ENCODE measurements around the gene GALC.

Gene GALC

DNA sequence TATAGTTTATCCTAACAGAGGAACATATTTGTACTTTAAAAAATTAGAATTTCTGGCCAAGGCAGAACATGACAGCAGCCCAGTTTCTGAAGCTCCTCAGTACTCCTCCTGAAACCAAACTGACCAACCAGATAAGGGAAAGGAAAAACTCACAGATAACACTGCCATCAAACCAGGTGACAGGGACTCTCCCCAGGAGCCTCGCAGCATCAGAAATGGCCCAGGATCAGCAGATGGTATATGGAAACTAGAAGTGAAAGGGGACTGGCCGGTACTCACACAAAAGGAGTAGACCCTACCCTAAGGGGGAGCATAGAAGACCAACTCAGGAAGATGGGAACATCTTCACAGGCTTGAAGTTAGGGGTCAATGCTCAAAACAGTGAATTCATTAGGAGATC, 22.0 kb downstream of the GALC start:
- H3K27ac ChIP-seq (replicated peaks), result no peak overlapping the region
- no peak overlapping the region for H3K4me3 ChIP-seq (replicated peaks; ENCODE audit: insufficient read depth, low read length)
- no peaks in the 10 kb centered on the region for H3K27me3 ChIP-seq (ENCODE audit: insufficient read depth, poor library complexity, severe bottlenecking)
- DNase-seq (ENCODE audit: low read depth in 1 of 2, low spot score in 1 of 2), result no peak
- no peak for TF ChIP-seq CTCF (IDR thresholded peaks at IDR 0.05; ENCODE audit: insufficient read depth, low read length)
- TF ChIP-seq GABPA (IDR thresholded peaks at IDR 0.05; ENCODE audit: low read depth), result no peak
- no peak for TF ChIP-seq SPI1 (IDR thresholded peaks at IDR 0.05; ENCODE audit: borderline replicate concordance, low read depth)

DNA sequence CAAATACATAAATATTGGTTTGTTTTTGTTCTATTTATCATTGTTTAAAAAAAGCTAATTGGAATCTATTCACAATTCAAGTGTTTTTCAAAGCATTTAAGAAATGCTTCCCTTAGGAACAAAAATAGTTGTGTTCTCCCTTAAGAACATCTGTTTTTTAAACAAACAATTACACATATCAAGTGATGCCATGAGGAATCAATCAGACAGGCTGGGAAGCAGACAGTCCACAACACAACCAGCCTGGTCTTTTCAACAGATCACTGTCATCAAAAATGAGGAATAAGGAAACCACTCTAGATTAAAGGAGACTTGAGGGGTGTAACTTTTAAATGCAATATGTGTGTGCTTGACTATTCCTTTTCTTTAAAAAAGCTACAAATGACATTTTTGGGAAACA, 25.5 kb downstream of the GALC start:
- no peak overlapping the region for H3K27ac ChIP-seq (replicated peaks)
- DNase-seq (ENCODE audit: low read depth in 1 of 2, low spot score in 1 of 2), result no peak
- TF ChIP-seq CTCF (IDR thresholded peaks at IDR 0.05; ENCODE audit: insufficient read depth, low read length) (no peak), POLR2AphosphoS5 (IDR thresholded peaks at IDR 0.05; ENCODE audit: low read depth) (no peak)
- H3K4me3 ChIP-seq (replicated peaks; ENCODE audit: insufficient read depth, low read length), result no peak overlapping the region
- no peaks in the 10 kb centered on the region for H3K27me3 ChIP-seq (ENCODE audit: insufficient read depth, poor library complexity, severe bottlenecking)

DNA sequence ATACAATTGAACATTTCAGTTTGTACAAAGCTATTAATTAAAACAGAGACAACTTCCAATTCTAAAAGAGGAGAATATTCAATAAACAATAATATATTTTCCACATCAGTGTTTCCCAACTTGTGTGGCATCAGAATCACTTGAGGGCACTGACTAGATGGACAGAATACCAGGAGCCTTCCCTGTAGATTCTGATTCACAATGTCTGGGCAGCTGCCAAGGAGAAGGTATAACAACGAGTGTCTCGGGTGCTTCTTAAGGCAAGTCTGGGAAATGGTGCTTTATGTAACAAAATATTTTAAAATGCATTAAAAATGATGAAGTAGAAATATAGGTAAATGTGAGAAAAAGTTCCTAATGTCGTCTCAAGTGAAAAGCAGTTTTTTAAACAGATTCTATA, 26.2 kb downstream of the GALC start:
- TF ChIP-seq CTCF (IDR thresholded peaks at IDR 0.05; ENCODE audit: insufficient read depth, low read length) (no peak), POLR2AphosphoS5 (IDR thresholded peaks at IDR 0.05; ENCODE audit: low read depth) (no peak), GABPA (IDR thresholded peaks at IDR 0.05; ENCODE audit: low read depth) (no peak), SPI1 (IDR thresholded peaks at IDR 0.05; ENCODE audit: borderline replicate concordance, low read depth) (no peak)
- TF ChIP-seq, protein P1, sequence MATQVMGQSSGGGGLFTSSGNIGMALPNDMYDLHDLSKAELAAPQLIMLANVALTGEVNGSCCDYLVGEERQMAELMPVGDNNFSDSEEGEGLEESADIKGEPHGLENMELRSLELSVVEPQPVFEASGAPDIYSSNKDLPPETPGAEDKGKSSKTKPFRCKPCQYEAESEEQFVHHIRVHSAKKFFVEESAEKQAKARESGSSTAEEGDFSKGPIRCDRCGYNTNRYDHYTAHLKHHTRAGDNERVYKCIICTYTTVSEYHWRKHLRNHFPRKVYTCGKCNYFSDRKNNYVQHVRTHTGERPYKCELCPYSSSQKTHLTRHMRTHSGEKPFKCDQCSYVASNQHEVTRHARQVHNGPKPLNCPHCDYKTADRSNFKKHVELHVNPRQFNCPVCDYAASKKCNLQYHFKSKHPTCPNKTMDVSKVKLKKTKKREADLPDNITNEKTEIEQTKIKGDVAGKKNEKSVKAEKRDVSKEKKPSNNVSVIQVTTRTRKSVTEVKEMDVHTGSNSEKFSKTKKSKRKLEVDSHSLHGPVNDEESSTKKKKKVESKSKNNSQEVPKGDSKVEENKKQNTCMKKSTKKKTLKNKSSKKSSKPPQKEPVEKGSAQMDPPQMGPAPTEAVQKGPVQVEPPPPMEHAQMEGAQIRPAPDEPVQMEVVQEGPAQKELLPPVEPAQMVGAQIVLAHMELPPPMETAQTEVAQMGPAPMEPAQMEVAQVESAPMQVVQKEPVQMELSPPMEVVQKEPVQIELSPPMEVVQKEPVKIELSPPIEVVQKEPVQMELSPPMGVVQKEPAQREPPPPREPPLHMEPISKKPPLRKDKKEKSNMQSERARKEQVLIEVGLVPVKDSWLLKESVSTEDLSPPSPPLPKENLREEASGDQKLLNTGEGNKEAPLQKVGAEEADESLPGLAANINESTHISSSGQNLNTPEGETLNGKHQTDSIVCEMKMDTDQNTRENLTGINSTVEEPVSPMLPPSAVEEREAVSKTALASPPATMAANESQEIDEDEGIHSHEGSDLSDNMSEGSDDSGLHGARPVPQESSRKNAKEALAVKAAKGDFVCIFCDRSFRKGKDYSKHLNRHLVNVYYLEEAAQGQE (IDR thresholded peaks at IDR 0.05; ENCODE audit: insufficient replicate concordance, low read depth), result no peak
- Histone ChIP-seq H3K27ac (replicated peaks) (no peak overlapping the region), H3K4me3 (replicated peaks; ENCODE audit: insufficient read depth, low read length) (no peak overlapping the region), H3K27me3 (ENCODE audit: insufficient read depth, poor library complexity, severe bottlenecking) (no peaks in the 10 kb centered on the region)
- DNase-seq (ENCODE audit: low read depth in 1 of 2, low spot score in 1 of 2), result no peak

DNA sequence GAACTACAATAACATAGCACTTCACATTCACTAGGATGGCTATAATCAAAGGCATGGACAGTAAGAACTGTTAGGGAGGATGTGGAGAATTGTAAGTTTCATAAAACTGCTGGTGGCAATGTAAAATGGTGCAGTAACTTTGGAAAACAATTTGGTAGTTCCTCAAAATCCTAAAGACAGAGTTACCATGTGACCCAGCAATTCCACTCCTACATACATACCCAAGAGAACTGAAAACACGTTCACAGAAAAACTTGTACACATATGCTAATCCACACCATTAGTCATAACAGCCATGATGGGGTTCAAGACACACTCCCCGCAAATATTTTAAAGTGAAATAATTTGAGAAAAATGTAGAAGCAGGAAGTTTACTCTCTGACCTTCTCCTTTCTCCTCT, 31.7 kb downstream of the GALC start:
- no peak for TF ChIP-seq CTCF (IDR thresholded peaks at IDR 0.05; ENCODE audit: insufficient read depth, low read length)
- no peak for TF ChIP-seq POLR2AphosphoS5 (IDR thresholded peaks at IDR 0.05; ENCODE audit: low read depth)
- no peak for TF ChIP-seq SPI1 (IDR thresholded peaks at IDR 0.05; ENCODE audit: borderline replicate concordance, low read depth)
- TF ChIP-seq GABPA (IDR thresholded peaks at IDR 0.05; ENCODE audit: low read depth), result no peak
- TF ChIP-seq, protein P1 (IDR thresholded peaks at IDR 0.05; ENCODE audit: insufficient replicate concordance, low read depth), result no peak
- H3K4me3 ChIP-seq (replicated peaks; ENCODE audit: insufficient read depth, low read length), result no peak overlapping the region
- DNase-seq (ENCODE audit: low read depth in 1 of 2, low spot score in 1 of 2), result no peak
- H3K27me3 ChIP-seq (ENCODE audit: insufficient read depth, poor library complexity, severe bottlenecking), result no peaks in the 10 kb centered on the region
- H3K27ac ChIP-seq (replicated peaks), result no peak overlapping the region

Measured in HL-60 (cell line).